CD4-positive, alpha-beta T cell treated with Interferon alpha-2 for 1 hour (primary cell): ENCODE measurements around the gene ACTR5.

Source experiments
- DNase-seq, 2 donors: peaks; one replicate each; pipeline ENCODE4 v3.0.0-alpha.2; 2020 to 2022

ACTR5 gene

GRCh38 chr20:38729767-38730166 is 18.5 kb upstream of the ACTR5 start:
- DNase-seq, result no peak

DNA sequence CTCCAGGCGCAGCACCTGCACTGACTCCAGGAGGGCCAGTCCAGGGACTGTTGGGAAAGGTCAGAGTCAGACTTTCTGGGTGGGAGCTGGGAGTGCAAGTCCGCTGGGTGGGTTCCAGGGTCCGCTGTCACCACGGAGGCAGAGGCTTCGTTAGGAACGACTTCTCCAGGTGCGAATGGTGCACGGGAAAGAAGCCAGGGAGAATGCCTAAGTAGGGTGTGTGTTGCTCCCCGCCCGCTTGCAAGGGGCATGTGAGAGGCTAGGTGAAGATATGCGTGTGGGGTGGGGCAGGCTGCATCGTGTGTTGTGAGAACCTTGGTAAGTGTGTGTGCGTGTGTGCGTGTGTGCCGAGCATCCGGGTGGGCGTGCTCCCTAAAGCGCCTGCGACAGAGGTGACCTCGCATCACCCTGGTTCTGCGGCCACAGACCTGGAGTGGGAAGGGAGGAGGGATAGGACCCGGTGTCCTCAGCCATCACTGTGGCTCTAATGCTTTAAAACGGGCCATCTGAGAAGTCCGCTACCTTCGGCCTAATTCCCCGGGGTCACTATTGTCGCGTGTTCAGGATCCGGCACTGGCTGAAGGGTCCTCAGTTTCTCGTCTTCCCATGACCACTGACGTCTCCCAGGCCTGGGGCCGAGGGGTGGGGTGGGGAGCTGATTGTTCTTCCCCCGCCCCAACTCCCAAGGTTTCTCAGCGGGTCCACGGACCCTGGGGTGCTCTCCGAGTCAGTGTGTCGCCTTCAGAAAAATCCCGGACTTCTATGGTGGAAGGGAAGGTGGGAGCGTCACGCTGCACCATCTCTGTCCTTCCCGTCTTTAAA is 17.9 kb upstream of the ACTR5 start:
- no peak for DNase-seq

- peak; percentile 66 to 80 for DNase-seq
Measured at GRCh38 chr20:38730989-38731737, 17.1 kb upstream of the ACTR5 start.

- no peak for DNase-seq
Measured at GRCh38 chr20:38731738-38732113, 16.5 kb upstream of the ACTR5 start.

GRCh38 chr20:38732981-38733380 is 15.3 kb upstream of the ACTR5 start:
- no peak for DNase-seq

DNA sequence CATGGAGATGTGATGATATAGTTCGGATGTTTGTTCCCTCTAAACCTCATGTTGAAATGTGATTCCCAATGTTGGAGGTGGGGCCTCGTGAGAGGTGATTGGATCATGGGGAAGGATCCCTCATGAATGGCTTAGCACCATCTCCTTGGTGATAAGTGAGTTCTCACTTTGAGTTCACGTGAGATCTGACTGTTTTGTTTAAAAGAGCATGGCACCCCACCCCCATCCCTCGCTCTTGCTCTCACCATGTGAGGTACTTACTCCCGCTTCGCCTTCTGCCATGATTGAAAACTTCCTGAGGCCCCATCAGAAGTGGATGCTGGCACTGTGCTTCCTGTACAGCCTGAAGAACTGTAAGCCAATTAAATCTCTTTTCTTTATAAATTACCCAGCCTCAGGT is 13.1 kb upstream of the ACTR5 start:
- no peak for DNase-seq

DNA sequence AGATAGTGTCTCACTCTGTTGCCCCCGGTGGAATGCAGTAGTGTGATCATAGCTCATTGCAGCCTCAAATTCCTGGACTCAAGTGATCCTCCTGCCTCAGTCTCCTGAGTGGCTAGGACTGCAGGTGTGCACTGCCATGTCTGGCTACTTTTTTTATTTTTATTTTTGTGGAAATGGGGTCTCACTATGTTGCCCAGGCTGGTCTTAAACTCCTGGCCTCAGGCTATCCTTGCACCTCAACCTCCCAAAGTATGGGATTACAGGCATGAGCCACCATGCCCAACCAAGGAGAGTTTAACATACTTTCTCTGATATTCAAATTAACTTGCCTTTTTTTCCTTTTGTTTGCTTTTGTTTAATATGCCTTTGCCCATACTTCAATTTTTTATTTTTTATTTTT is 10.4 kb upstream of the ACTR5 start:
- DNase-seq, result no peak

DNA sequence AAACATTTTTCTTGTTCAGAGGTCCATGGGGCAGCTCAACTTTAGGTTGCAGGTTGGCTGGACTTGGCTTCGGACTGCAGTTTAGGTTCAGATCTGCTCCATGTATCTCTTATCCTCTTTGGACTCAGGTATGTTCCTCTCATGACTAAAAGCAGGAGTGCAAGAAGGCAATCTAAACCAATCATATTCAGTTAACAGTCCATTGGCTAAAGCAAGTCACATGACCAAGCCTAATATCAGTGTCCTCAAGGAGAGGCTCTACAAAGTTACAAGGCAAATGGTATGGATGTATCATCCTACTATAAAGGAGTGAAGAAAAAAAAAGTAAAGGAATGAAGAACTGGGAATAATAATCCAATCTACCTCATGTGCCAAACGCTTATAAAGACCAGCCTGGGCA is 2.5 kb upstream of the ACTR5 start:
- DNase-seq, result no peak

GRCh38 chr20:38747495-38748096 is 664 bp upstream of the ACTR5 start:
- DNase-seq, result no peak

DNA sequence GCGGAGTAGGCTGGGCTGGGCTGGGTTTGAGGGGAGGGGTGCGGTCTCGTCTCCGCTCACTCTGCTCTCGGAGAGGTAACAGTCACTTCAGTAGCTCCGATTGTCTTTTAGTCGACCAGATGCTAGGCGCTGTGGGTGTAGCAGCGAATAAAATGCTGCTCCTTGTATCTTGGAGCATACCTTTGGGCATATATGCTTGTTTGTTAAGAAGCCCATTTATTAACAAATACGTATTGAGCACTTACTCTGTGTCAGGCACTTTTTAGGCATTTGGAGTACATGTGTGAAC is 545 bp downstream of the ACTR5 start:
- peak; percentile 33 to 58 for DNase-seq

DNA sequence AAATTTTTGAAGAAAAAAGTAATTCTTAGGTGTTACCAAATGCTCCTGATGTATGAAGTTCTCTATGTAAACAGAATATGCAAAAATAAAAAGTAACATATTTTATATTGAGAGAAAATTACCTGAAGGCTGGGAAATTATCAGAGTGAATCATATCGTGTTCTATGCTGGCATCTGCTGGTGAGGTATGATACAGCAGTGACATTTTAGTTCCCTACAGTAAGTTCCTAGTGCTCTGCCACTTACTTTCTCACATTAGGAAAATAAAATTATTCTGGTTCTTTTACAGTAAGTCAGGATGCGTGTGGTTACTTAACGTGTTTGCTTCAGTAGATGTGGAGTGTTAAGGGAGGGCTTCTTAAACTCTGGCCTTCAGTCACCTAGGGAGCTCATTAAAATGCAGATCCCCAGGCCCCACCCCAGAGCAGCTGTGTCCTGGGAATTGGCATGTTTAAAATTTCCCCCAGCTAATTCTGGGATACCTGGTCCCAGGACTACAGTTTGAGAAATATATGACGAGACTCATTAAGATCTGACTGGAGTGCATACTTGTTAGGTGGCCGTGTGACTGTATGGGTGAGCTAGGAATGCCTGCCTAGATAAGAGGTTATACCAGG is 3.2 kb downstream of the ACTR5 start:
- peak in 1 of 2 donors; percentile 64 for DNase-seq

DNA sequence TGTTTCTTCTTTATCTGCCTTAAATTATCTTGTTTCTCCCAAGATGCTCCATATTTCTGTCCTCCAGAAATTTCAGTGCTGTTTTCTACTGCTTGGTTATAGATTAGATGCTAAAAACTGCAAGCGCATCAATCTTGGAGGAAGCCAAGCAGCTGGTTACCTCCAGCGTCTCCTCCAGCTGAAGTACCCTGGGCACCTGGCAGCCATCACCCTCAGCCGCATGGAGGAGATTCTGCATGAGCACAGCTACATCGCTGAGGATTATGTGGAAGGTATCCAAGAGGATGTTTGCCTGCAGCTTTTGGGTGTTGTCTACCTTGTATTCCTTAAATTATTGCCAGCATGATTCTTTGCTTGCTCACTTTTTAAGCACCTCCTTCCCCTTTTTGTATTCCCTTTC is 3.8 kb downstream of the ACTR5 start:
- no peak for DNase-seq

DNA sequence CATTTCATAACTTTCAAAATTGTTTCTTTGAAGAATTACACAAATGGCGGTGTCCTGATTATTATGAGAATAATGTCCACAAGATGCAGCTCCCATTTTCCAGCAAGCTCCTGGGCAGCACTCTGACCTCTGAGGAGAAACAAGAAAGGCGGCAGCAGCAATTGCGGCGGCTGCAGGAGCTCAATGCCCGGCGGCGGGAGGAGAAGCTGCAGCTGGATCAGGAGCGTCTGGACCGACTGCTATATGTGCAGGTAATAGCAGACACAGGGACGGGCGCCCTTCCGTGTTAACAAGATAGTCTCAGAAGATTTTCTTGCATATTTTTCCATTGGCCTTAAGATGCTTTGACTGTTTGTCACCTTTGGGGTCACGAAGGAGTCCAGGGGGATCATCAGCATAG is 6.7 kb downstream of the ACTR5 start:
- DNase-seq, result no peak

DNA sequence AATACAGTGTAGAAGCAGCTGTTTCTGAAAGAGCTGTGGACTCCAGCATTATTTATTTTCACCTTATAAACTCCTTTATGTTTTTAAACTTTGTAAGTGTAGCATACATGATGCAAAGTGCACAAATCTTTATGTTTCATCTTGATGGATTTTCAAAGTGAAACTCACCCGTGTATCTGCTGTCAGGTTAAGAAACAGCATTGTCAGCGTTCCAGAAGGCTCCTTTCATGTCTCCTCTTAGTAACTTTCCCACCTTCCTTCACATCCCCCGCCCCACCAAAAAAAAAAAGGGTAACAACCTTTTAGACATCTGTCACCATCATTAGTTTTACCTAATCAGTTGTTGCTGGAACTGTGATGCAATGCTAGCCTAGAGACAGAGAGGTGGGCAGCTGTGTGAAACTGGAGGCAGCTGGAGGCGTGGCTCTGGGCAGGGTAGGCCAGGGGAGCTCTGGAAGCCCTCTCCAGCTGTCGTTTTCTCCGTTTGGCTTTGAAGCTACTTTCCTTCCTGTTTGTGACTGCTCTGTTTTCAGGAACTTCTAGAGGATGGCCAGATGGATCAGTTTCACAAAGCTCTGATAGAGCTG is 7.2 kb downstream of the ACTR5 start:
- DNase-seq, result no peak

- no peak for DNase-seq
Measured at GRCh38 chr20:38757145-38757775, 9.0 kb downstream of the ACTR5 start.

- no peak for DNase-seq
Measured at GRCh38 chr20:38759106-38759505, 10.8 kb downstream of the ACTR5 start.

DNA sequence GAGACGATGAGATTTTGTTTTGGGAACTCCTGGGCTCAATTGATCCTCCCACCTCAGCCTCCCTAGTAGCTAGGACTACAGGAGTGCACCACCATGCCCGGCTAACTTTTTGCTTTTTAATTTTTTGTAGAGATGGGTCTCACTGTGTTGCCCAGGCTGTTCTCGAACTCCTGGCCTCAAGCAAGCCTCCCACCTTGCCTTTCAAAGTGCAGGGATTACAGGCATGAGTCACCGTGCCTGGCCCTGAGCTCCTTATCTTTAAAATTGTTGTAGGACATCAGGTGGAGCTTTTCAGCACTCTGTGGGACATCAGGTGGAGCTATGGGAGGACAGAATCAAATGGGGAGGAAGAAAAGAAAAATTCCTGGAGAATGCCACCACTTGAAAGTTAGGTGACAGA is 12.7 kb downstream of the ACTR5 start:
- no peak for DNase-seq

- no peak for DNase-seq
Measured at GRCh38 chr20:38762174-38762573, 13.9 kb downstream of the ACTR5 start.

GRCh38 chr20:38763616-38764015 is 15.4 kb downstream of the ACTR5 start:
- no peak for DNase-seq

- no peak for DNase-seq
Measured at GRCh38 chr20:38764567-38765318, 16.5 kb downstream of the ACTR5 start.

GRCh38 chr20:38766071-38766470 is 17.8 kb downstream of the ACTR5 start:
- no peak for DNase-seq
